BE2C (cell line): ENCODE results near the gene HCST.

Experiments used
- DNase-seq: peaks from one replicate; pipeline ENCODE4 v3.0.0-alpha.2; 2020
- H3K27me3 ChIP-seq: fragments of 250-450 bp; sonication (Bioruptor Pico); 2 replicates; pipeline ENCODE4 v1.5.1; 2020; ENCODE audit warnings: mild to moderate bottlenecking
- H3K36me3 ChIP-seq: fragments of 250-450 bp; sonication (Bioruptor Pico); 2 replicates; pipeline ENCODE4 v1.5.1; 2020; ENCODE audit warnings: mild to moderate bottlenecking
- H3K4me1 ChIP-seq: fragments of 250-450 bp; sonication (Bioruptor Pico); 2 replicates; pipeline ENCODE4 v1.5.1; 2020
- H3K4me3 ChIP-seq: 2 replicates; pipeline ENCODE4 v1.5.1; 2011; ENCODE audit warnings: low read depth, low read length
- H3K9me3 ChIP-seq: fragments of 250-450 bp; sonication (Bioruptor Pico); 2 replicates; pipeline ENCODE4 v1.5.1; 2020
- TF ChIP-seq, protein P1 (sequence below): IDR thresholded peaks from 2 replicates; pipeline ENCODE4 v1.5.1; 2012; ENCODE audit warnings: mild to moderate bottlenecking, low read depth, low read length

The HCST gene

DNA sequence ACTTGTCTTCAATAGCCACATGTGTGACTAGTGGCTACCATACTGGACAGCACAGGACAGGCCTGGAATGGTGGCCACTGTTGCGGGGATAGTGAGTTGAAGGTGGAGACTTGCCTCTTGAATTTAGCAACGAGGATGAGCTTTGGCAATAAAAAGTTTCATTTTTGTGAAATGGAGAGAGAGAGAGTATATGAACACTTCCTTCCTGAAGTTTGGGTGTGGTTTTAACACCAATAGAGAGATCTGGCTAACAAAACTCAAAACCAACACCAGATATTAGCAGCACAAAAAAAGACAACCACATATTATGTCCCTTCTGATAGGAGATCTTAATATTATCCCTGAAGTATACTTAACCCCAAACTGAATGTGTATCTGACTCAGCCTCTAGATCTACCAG is 27.5 kb downstream of the HCST start:
- Histone ChIP-seq H3K9me3 (no peaks in the 10 kb centered on the region; the same call in 1 of the 2 replicates), H3K4me3 (no peak overlapping the region), H3K4me1 (0 out of 2 replicates have a peak, but pooled peaks cover 3% of the 10 kb centered on the region), H3K36me3 (no peaks in the 10 kb centered on the region), H3K27me3 (no peaks in the 10 kb centered on the region; the same call in 1 of the 2 replicates)
- TF ChIP-seq, protein P1, sequence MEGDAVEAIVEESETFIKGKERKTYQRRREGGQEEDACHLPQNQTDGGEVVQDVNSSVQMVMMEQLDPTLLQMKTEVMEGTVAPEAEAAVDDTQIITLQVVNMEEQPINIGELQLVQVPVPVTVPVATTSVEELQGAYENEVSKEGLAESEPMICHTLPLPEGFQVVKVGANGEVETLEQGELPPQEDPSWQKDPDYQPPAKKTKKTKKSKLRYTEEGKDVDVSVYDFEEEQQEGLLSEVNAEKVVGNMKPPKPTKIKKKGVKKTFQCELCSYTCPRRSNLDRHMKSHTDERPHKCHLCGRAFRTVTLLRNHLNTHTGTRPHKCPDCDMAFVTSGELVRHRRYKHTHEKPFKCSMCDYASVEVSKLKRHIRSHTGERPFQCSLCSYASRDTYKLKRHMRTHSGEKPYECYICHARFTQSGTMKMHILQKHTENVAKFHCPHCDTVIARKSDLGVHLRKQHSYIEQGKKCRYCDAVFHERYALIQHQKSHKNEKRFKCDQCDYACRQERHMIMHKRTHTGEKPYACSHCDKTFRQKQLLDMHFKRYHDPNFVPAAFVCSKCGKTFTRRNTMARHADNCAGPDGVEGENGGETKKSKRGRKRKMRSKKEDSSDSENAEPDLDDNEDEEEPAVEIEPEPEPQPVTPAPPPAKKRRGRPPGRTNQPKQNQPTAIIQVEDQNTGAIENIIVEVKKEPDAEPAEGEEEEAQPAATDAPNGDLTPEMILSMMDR: no peak
- no peak for DNase-seq

DNA sequence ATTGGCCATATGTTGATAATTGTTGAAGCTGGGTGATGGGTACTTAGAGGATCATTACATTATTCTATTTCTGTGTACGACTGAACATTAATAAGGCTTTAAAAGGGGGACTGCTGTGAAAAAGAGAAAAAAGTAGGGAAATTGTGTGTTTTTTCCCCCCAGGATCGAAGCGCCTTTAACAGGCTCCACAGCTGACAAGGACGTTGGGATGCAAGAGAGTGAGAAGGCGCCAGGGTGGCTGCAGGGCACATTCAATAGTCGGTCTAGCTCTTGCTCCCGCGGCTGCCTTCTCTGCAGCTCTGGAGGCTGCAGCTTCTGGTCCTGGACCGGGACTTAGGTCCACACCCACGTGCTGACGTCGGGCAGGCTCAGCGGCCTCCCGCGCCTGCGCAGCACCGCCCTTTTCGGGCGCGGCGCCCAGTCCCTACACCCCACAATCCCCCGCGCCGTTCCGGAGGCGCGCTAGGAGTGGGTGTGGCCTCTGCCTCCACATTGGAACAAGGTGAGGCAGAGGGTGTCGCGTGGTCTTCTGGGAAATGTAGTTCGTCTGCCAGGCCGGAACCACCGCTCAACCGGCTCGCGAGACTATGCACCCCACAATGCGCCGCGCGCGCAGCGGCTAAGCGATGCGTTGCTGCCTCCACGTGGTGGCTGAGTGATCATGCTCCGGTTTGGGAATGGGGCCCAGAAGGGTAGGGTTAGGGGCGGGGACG is 29.0 kb downstream of the HCST start:
- Histone ChIP-seq H3K36me3 (no peaks in the 10 kb centered on the region), H3K9me3 (no peaks in the 10 kb centered on the region), H3K27me3 (no peaks in the 10 kb centered on the region), H3K4me3 (peak overlapping the region; percentile 48), H3K4me1 (0 out of 2 replicates have a peak, but pooled peaks cover 3% of the 10 kb centered on the region)
- TF ChIP-seq, protein P1: peak; percentile 83
- DNase-seq: peak; percentile 100

DNA sequence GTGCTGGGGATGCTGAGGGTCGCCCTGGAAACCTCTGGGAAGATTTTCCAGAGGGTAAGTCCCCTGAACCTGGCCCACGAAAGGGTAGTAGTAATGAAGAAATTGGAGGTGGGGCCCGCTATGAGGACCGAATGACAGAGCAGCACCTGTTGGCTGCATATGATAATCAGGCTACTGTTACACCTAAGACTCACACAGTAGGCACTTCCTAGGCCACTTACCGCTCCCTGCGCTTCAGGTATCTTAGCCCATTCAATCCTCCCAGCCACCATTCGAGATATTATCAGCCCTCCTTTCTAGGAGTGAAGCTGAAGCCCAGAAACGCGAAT is 29.5 kb downstream of the HCST start:
- H3K9me3 ChIP-seq: no peaks in the 10 kb centered on the region
- 0 out of 2 replicates have a peak overlapping the region, but pooled peaks have one; percentile 12 for H3K4me3 ChIP-seq
- 0 out of 2 replicates have a peak, but pooled peaks cover 3% of the 10 kb centered on the region for H3K4me1 ChIP-seq
- TF ChIP-seq, protein P1: no peak
- H3K27me3 ChIP-seq: no peaks in the 10 kb centered on the region
- no peaks in the 10 kb centered on the region for H3K36me3 ChIP-seq
- no peak for DNase-seq

DNA sequence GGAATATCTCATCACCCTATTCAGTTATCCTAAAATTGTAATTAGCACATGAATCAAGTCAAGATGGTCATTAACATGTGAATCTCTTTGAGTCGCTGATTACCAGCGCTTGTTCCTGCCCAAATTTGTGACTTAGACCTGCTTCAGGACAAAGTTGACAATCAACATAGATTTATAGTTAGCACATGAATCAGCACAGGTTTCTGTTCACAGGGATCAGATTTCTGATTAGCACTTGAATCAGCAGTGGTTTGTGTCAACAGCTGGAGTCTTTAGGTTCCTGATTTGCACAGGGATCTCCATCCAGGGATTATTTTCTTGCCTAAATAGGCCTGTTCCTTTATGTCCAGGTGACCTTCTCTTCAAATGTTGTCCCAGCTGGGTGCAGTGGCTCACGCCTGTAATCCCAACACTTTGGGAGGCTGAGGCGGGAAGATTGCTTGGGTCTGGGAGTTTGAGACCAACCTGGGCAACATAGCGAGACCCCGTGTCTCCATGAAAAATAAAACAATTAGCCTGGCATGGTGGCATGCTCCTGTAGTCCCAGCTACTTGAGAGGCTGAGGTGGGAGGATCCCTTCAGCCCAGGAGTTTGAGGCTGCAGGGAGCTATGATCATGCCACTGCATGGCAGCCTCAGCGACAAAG is 30.1 kb downstream of the HCST start:
- Histone ChIP-seq H3K27me3 (no peaks in the 10 kb centered on the region), H3K9me3 (no peaks in the 10 kb centered on the region), H3K36me3 (no peaks in the 10 kb centered on the region), H3K4me3 (no peak overlapping the region), H3K4me1 (0 out of 2 replicates have a peak, but pooled peaks cover 3% of the 10 kb centered on the region)
- TF ChIP-seq, protein P1: no peak
- DNase-seq: no peak

DNA sequence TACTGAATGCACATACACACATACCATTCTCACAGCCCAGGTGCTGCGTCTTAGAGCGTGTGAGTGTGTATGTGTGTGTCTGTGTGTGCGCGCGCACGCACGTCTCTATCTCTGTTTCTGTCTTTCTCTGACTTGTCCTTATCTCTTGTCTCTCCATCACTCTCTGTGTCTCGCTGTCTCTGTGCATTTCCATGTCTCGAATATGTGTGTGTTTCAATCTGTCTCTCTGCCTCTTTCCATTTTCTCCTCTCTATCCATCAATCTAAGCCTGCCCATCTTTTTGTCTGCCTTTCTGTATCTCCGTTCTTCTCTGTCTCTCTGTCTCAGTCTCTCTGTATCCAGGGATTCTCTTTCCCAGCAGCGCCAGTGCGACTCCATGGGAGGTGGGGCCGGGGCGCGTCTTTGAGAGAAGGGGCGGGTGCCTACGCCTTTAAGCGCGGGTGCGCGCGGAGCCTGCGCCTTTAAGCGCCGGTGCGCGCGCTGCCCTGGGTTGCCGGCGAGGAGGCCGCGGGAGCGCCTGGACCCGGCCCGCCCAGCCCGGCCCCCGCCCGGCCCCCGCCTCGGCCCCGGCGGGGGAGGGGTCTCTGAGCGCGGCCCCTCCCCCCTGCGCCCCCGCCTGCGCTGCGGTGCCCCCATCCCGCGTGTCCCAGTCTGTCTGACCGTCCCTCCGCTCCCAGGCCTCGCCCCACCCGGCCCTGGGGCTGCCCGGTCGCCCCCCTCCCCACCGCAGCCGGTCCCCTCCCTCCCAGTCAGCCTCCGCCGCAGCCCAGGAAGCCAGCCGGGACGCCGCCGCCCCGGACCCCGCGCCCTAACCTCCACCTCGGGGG is 33.8 kb downstream of the HCST start, which contains the start of gene LRFN3:
LRFN3 (plus strand) TSS at position 464 of the 827 bp plus-strand sequence. CDS start 3,052 bp downstream, outside the sequence.
- H3K36me3 ChIP-seq: no peaks in the 10 kb centered on the region; the same call in 1 of the 2 replicates
- H3K4me1 ChIP-seq: no peaks in the 10 kb centered on the region
- TF ChIP-seq, protein P1: no peak
- peak; percentile 88 for DNase-seq
- H3K27me3 ChIP-seq: no peaks in the 10 kb centered on the region
- peak within 1 kb of the TSS; percentile 56 for H3K4me3 ChIP-seq
- no peaks in the 10 kb centered on the region for H3K9me3 ChIP-seq
